GM23338 (cell line): ENCODE results near the gene ITGAV.

Source experiments
- POLR2AphosphoS5 ChIP-seq: IDR thresholded peaks from 2 replicates; pipeline ENCODE4 v1.6.1; 2016; ENCODE audit warnings: antibody characterized with exemption, low read depth
- TF ChIP-seq, protein P1 (sequence below), 2 experiments: fragments of 200-600 bp in 1 of 2; sonication (generic) in 1 of 2; conservative IDR thresholded peaks; 2 replicates each; pipeline versions ENCODE4 v1.5.1 to v1.6.1; 2016 to 2017; ENCODE audit warnings: antibody characterized with exemption in 2 of 2, low read depth in 2 of 2, mild to moderate bottlenecking in 2 of 2, moderate library complexity in 1 of 2

DNA sequence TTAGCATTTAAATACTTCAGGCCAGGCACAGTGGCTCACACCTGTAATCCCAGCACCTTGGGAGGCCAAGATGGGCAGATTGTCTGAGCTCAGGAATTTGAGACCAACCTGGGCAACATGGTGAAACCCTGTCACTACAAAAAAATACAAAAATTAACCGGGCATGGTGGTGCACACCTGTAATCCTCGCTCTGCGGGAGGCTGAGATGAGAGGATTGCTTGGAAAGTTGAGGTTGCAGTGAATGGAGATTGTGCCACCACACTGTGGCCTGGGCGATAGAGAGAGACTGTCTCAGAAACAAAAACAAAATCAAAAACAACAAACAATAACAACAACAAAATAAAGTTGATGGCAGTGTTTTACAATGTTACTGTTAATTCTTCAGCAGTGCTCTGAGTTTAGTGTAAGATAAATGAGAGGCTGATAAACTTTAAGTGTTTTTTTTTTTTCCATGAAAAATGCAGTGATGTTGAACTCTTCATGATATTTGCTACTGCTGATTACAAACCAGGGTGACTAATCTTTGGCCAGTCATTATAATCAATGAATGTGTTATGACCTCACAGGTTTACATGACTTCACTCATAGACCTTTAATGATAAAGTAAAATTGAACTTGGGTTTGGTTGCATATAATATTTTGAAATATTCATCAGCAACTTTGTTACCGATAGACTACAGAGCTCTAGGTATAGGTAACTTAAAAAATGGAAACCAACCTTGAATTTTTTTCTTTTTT, 2.5 kb downstream of the ITGAV start:
- TF ChIP-seq, protein P1, sequence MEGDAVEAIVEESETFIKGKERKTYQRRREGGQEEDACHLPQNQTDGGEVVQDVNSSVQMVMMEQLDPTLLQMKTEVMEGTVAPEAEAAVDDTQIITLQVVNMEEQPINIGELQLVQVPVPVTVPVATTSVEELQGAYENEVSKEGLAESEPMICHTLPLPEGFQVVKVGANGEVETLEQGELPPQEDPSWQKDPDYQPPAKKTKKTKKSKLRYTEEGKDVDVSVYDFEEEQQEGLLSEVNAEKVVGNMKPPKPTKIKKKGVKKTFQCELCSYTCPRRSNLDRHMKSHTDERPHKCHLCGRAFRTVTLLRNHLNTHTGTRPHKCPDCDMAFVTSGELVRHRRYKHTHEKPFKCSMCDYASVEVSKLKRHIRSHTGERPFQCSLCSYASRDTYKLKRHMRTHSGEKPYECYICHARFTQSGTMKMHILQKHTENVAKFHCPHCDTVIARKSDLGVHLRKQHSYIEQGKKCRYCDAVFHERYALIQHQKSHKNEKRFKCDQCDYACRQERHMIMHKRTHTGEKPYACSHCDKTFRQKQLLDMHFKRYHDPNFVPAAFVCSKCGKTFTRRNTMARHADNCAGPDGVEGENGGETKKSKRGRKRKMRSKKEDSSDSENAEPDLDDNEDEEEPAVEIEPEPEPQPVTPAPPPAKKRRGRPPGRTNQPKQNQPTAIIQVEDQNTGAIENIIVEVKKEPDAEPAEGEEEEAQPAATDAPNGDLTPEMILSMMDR (conservative IDR thresholded peaks at IDR 0.05; ENCODE audit: low read depth in 2 of 2): no peak
- no peak for TF ChIP-seq POLR2AphosphoS5
